GM21390 (cell line): Measurements from ENCODE around the gene ZNF462.
"Not testable (repeated sequence)": the region's sequence is repeated elsewhere in the genome, so short reads cannot be mapped to it uniquely, and the experiment has no call there.

Experiments
- ATAC-seq: cut with Tn5 transposase; IDR thresholded peaks from one replicate; pipeline ENCODE4 v1.9.1; 2021; ENCODE audit not compliant: unreplicated experiment

The ZNF462 gene

DNA sequence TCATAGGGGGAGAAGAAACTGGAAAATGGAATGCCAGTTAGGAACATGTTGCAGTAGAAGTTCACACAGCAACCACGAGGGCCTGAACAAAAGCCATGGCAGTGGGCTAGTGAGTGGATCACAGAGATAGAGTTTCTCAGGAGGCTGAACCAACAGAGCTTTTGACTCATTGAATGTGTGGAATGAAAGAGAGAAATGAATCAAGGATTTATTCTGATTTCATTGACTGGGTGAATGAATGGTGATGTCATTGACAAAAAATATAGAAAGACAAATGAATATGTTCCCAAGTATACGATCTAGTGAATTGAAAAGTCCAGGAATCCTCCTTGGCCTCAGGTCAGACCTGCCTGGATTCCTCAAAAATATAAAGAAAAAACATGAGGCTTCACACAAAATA lies 99.2 kb downstream of the ZNF462 start:
- ATAC-seq = no peak

DNA sequence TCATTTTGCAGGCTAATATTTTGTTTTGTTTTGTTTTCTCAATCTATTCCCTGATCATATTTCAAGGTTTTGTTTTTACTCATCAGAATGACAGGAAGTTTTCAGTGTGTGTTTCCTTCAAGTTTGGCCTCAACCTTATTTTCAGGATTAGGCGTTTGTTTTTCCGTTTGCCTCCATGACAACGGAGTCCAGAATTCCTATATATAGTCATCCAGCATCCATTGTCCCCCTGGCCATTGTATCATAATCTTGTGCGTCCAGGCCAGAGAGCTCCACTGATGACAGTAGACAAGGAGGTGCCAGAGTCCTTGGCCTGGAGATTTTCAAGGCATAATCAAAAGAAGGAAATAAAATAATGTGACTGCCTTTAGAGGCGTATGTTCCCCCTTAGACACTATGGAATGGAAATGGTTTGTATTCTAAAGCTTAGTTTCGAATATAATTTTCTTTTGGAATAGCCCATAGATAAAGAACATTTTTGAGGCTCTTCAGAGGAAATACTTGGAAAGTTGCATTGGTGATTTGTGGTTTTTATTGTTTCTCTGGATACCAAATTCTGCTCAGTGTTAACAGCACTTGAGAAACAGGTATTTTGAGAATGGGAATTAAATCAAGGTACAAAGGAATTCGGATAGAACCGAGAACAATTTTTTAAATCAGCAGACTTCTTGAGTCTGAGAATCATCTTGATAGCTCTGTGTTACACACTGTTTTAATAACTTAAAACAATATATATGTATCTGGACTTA lies 99.8 kb downstream of the ZNF462 start:
- ATAC-seq = no peak

DNA sequence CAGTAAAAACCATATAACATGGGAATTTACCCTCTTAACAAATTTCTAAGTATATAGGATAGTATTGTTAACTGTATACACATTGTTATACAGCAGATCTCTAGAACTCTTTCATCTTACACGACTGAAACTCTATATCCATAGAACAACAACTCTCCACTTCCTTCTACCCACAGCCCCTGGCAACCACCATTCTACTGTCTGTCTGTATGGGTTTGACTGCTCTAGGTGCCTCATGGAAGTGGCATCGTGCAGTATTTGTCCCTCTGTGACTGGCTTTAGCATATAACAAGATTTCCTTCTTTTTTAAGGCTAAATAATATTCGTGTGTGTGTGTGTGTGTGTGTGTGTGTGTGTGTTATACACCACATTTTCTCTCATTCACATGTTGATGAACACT lies 100.7 kb downstream of the ZNF462 start:
- ATAC-seq = no peak

DNA sequence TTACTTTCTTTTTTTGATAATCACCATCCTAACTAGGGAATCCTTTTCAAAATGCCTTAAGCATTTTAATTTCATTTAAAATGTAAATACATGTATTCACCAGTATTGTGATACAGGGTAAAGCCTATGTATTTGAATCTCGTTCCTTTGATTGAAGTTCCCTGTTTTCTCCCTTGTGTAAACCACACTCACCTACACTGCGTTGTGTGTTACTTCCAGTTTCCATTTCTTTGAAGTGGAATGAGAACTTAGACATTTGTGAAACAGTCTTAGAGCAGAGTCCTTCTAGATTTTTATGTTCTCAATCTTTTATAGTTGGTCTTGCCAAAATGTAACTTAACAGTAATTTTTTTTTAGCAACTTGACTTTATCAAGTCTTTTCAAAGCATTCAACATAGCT lies 101.4 kb downstream of the ZNF462 start:
- peak; percentile 72 for ATAC-seq

DNA sequence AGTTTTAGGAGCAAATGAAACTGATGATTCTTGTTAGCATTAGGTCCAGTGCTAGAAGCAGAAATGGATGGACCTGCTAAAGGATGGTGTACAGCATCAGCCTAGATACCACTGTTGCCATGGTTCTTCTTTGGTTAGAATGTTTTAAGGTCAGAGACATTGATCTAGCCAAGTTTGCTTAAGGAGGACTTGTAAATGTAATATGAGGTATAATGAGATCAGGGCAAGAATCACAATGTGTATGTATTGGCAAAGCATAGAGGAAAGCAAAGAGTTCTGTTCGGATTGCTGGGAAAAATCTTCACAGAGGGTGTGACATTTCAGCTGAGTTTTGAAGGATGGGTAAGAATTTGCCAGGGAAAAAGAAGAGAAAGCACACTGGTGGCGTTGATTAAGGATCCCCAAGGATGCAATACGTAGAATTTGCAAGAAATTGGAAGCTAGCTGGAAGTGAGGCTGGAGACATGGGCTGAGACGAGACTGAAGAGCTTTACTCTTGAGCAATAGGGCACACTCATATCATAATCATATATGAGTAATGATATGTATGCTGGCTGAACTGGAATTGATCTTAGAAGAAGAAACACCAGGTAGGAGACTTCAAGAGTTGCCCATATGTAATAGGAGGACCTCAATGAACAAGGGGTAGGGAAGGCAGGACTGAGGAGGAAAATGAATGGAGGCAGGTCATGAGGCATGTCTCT lies 102.0 kb downstream of the ZNF462 start:
- no peak for ATAC-seq

DNA sequence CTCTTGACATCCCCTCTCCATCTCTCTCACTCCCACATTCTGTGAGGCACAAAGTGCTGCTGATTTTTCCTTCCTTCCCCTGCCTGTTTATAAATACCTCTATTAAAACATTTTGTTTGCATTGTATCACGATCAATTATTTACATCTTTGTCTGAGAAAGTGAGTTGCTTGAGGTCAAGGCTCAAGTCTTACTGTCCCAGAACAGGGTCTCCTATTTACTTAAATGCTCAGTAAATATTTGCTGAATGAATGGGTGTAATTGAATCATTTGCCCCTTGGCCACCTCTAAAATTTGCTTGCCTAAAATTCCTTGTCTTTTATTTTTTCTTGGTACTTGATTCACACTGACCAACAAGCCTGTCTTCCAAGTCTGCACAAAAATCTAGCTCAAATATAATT lies 103.5 kb downstream of the ZNF462 start:
- no peak for ATAC-seq

DNA sequence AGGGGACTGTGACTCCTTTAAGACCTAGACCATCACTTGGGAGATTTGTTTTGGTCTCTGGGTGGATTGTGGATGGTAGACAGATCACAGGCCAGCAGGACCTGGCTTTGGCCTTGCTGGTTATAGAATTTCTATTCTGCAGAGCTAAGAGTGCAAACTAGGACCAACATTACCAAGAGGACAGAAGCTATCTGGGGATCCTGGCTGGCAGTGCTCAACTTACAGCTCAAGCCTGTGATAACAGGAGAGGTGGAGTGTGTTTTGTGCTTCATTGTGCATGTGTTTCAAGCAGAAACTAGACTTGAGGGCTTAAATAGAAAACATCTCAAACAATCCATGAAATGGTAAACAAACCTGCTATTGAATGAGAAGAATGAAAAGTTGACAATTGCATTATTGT lies 106.7 kb downstream of the ZNF462 start:
- ATAC-seq = no peak

DNA sequence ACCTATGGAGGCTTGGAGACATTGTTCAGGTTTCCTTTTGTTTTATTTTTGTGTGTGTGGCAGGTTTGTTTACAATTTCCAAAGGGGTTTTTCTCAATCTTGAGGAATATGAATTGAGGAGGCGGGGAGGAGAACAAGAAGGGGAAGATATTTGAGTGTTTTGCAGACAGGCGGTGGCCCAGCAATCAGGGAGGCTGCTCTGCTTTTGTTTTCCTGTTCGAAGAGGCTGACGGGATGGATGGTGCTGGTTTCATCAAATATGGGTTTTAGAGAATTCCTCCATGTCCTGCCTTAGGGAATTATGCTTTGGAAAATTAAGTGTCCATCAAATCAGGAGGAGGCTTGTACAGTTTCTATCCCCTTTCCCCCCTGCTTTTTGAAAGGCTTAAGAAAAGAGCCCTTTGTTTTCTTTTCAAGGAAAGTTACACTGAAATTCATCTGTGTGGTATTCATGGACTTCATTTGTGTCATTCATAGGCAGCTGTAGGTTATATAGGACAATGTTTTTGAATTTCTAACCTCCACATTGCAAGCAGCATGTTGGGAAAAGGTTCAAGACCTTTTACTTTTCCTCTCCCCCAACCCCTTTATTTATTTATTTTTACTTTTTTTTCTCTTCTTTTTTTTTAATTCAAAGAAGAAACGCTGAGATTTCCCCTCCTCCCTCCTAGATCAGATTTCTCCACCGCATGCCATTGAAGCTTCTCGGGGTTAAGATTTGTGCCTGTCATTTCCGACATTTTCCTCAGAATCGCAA lies 107.4 kb downstream of the ZNF462 start:
- no peak for ATAC-seq

DNA sequence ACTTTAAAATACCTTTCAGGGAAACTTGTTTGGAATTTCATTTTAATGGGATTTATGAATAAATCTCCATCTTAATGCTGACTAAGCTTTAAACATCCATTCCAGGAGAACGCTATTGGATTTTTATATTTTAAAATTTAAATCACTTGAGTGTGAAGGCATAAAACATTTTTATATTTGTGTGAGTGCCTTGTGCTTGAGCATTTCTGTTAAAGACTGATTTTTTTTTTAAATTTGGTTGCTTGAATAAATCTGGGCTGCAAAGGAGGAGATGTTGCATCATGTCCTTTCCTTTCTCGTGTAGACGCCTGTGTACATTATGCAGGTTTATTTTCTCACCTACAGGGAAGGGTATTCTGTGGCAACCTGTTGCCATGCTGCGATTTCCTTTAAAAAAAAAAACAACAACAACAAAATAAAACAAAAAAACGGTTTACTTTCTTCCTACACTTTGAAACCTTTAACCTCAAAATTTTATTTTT lies 108.1 kb downstream of the ZNF462 start:
- no peak for ATAC-seq

DNA sequence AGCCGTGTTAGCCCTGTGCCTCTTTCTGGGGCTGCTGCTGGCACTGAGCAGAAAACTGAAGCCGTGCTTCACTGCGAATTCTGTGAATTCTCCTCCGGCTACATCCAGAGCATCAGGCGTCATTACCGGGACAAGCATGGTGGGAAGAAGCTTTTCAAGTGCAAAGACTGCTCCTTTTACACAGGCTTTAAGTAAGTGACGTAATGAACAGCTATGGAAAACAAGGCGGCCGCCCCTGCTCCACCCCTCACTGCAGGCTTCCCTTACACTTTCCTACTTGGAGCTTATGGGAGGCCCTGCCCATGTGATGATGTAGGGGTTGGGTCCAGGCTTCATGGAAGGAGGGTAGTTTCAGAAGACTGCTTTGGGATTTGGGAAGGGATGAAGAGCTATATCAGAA lies 109.1 kb downstream of the ZNF462 start:
- no peak for ATAC-seq

DNA sequence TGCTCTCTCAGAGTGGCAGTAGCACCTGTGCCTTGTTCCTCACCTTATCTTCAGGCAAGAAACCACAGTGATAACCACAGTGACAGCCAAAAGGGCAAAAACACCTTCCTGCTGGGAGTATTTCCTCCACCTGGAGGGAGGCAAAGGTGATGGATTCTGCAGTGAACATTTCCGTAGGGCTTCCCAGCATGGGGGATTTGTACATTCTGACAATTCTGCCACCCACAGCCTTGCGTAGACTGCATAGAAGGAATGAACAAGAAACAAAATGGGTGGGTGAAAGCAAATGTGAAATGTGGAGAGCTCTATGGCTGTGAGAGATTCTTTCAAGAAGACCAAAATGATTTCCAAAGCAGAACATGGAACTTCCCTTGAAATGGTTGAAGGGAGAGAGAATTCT lies 111.4 kb downstream of the ZNF462 start:
- ATAC-seq = no peak

DNA sequence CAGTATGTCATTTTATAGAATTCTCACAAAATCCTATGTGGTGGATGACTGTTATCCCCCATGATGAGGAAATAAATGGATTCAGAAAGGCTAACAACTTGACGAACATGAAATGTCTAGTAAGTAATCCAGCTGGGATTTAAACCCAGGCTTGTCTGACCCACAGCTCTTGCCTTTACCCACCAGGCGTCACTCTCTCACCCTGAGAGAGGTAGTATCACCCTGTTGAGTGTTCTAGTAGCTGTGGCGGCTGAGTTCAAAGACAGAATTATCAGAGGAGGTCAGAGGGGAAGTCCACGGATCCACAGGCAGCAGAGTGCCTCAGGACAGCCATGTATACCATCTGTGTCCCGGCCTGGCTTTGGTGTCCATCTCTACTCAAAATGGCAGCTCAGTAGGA lies 113.8 kb downstream of the ZNF462 start:
- ATAC-seq = no peak

DNA sequence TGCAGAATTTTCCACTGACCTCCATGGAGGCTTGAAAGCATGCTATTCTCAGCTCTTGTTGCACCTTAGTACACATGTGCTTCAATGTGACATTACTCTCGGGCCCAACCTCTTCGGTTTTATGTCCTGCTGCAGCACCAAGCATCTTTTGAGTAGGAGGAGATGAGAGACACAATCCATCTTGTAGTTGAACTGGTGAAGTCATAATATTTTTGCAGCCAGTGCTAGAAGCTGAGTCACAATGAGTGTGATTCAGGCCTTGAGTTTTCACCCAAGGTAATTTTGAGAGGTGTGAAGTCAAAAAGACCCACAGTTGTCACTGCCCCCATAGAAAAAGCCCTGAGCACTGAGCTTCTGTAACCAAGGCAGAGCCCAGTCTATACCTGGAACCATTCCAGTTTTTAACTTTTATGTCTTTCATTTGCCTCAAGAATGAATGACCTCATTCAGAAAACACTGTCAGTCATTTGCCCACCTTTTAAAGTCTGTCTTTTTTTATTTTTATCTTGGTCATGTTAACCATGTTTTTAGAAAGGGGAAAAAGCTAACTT lies 117.7 kb downstream of the ZNF462 start:
- peak; percentile 24 for ATAC-seq

DNA sequence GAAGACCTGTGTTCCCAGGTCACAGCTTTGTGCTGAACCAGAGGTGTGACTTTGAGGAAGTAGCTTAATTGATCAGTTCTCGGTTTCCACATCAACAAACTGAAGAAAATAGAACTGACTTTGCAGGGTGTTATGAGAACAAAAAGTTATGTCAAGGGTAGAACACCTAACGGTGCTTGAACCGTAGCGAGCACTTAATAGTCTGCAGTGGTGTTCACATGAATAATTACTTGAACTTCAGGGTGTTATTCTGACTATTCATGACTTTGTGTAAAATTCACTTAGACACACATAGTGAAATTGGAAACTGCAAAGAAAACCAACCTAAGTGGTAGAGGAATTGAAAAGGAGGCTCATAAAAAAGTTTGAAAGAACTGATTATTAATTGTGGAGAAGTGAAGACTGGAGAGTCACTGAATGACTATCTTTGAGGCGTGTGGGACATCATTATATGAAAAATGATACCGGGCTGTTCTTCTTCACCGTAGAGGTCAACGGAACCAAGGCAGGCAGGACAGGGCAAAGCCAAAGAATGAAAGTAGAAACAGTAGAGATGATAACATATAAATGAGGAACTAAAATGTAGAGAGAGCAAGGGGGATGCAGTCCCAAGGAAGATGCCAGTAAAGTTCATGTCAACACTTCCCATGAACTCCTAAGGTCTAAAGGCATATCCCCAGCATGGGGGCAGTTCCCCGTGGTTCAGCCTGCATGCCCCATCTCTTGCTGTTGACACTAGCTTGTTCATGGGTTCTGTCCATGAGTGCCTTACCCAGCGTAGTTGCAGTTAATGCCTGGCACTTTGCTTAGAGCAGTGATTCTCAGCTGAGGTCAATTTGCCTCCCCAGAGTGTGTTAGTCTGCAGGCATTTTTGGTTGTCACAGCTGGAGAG lies 118.7 kb downstream of the ZNF462 start:
- ATAC-seq = peak; percentile 78

DNA sequence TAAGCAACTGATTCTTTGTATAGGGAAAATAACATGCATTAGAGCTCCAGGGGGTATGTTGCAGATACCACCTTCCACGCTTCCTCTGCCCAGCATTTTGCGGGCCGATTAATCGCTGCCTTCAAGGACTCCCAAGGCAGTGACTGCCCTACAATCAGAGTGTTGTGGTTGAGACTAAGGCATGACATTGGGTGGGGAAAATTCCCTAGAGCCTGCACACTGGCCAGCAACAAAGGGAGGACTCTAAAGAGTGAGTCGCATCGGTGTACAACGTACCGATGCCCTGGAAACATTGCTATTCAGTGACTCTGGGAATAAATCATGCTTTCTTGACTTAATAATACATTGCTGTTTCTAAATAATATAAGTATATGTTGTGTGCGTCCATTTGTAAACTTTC lies 119.7 kb downstream of the ZNF462 start:
- no peak for ATAC-seq

DNA sequence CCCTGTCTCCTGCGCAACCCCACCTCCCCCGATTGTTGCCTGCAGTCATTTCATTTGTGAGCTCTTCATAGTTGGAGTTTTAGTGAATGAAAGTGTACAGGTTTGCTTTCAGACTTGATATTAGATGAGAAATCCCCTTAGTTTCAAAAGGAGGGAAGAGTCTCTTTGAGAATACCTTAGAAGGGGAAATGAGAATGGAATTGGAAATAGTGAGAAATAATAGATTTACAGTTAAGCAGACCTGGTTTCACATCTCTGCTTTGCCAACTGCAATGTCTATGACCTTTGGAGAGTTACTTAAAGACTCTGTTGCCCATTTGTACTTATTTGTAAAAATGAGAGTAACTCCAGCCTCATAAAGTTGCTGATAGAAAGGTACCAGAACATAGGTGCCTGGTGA lies 120.4 kb downstream of the ZNF462 start:
- ATAC-seq = no peak

DNA sequence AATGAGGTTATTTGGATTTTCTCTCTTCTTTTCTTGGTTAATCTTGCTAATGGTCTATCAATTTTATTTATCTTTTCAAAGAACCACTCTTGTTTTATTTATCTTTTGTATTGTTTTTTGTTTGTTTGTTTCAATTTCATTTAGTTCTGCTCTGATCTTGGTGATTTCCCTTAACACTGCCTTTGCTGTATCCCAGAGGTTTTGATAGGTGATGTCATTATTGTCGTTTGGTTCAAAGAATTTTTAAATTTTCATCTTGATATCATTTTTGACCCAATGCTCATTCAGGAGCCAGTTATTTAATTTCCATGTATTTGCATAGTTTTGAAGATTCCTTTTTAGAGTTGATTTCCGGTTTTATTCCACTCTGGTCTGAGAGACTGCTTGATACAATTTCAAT lies 126.9 kb downstream of the ZNF462 start:
- ATAC-seq = not testable (repeated sequence)

DNA sequence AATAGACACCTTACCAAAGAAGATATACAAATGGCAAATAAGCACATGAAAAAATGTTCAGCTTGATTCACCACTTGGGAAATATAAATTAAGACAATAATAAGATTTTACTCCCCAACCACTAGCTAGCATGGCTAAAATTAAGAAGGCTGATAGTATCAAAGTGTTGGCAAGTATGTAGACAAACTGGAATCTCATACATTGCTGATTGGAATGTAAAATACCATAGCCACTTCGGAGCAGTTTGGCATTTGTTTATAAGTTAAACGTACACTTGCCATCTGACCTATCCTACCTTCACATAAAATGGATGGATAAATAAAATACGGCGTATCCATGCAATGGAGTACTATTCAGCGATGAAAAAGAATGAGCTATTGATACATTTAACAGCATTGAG lies 129.2 kb downstream of the ZNF462 start:
- ATAC-seq = no peak

DNA sequence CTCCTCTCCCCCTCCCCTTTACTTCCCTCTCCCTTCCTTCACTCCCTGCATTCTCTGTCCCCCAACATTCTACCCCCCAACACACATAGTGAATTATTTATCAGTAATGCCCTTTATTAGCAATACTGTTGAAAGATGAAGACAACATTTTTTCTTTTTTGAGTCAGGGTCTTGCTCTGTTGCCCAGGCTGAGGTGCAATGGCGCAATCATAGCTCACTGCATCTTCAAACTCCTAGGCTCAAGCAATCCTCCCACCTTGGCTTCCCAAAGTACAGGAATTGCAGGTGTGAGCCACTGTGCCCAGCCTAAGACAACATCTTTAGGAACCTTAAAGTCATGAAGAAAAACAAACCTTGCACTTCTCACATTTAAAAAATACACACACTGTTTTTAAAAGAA lies 130.6 kb downstream of the ZNF462 start:
- no peak for ATAC-seq

DNA sequence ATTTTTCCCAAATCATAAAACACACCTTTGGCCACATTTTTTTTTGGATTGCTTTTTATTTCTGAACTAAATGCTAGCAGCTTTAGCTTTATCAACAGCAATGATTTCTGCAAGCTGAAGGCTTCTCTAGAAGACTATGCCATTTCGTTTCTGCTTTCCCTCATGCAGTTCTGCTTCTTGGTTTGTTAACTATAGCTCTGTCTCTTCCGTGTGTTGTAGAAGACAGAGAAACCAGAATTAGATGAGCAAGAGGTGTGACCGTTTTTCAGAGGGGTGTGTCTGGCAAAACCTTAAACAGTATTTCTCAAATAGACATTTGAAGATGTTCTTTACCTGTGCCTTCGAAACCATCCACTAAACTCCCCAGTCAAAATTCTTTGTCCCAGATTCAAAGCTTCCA lies 131.5 kb downstream of the ZNF462 start:
- ATAC-seq = no peak

DNA sequence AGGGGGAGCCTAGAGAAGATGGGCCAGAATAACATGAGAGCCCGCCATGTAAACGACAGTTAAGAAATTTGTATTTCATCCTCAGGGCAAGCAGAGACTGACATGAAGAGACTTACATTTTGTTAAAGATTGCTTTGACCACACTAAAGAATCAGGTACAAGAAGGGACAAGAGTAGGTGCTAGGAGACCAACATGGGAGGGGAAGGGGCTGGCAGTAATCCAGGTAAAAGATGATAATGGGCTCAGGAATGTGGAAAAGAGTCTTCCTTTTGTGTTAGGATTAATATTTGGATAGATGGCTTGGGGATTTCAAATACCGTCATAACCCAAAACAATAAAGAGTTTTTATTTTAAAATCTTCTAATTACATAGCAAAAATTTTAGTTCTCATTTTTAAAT lies 137.3 kb downstream of the ZNF462 start:
- ATAC-seq = no peak
